Motor neuron (in vitro differentiated cells): ENCODE measurements around the gene PCDH1. TPM values are rescaled to one million over a fixed set of nuclear protein-coding genes. Genes with fewer than 3 reads are reported as not detected.

Source experiments
- total RNA-seq, 8 experiments: library from RNA; unstranded; fragments of 300-600 nt; gene quantifications; 2 replicates each; pipeline versions ENCODE4 v1.2.3 to v1.2.4, GENCODE V29; 2022

The PCDH1 gene
- total RNA-seq, 8 experiments from 2014 or later: 1.1 to 29.4 (median 17.5) TPM

Other genes starting within 250 kb of the PCDH1 start
- gene HDAC3, start 241.6 kb downstream of the PCDH1 start, total RNA-seq: 10 to 100 TPM; 35.2 to 77.3 (median 58.3) TPM
- 10 to 100 TPM in 5 of 8 experiments, 1 to 10 TPM in 3; 6.0 to 18.6 (median 12.5) TPM for gene RELL2, start 241.4 kb downstream of the PCDH1 start, total RNA-seq
- 10 to 100 TPM in 4 of 8 experiments, 1 to 10 TPM in 4; 5.2 to 22.6 (median 11.1) TPM for gene FCHSD1, start 227.0 kb downstream of the PCDH1 start, total RNA-seq
- gene ARAP3, start 196.2 kb downstream of the PCDH1 start, total RNA-seq: 1 to 10 TPM in 7 of 8 experiments, under 1 TPM in 1; 0.58 to 5.6 (median 2.7) TPM
- gene DELE1, start 45.5 kb upstream of the PCDH1 start, total RNA-seq: 10 to 100 TPM; 26.9 to 78.7 (median 39.9) TPM
- 10 to 100 TPM in 1 of 8 experiments, 1 to 10 TPM in 3, under 1 TPM in 4; 0.60 to 15.8 (median 0.93) TPM for gene PCDH12, start 79.8 kb upstream of the PCDH1 start, total RNA-seq
- gene RNF14, start 90.7 kb upstream of the PCDH1 start, total RNA-seq: 10 to 100 TPM; 28.8 to 84.2 (median 51.6) TPM
- gene GNPDA1, start 134.6 kb upstream of the PCDH1 start, total RNA-seq: 10 to 100 TPM; 26.6 to 93.3 (median 35.9) TPM
- gene NDFIP1, start 230.4 kb upstream of the PCDH1 start, total RNA-seq: 100 to 1,000 TPM in 3 of 8 experiments, 10 to 100 TPM in 5; 54.4 to 134 (median 84.0) TPM